GM18526 (cell line): ENCODE measurements around the gene ART5.

ENCODE experiments used
- POLR2A ChIP-seq: IDR thresholded peaks from 3 replicates; pipeline ENCODE4 v1.6.1; 2011; ENCODE audit not compliant: insufficient read length; ENCODE audit errors: extremely low read depth

The ART5 gene

GRCh38 chr11:3635641-3636375 is 6.0 kb downstream of the ART5 start:
- no peak for TF ChIP-seq POLR2A

- no peak for TF ChIP-seq POLR2A
These were observed 9.6 kb downstream of the ART5 start for GRCh38 chr11:3632070-3632660.

- TF ChIP-seq POLR2A, result no peak
These were observed 10.5 kb downstream of the ART5 start for GRCh38 chr11:3631331-3631730.

- TF ChIP-seq POLR2A, result no peak
These were observed 14.5 kb downstream of the ART5 start for GRCh38 chr11:3627291-3627690.

GRCh38 chr11:3626250-3626960 is 15.4 kb downstream of the ART5 start:
- no peak for TF ChIP-seq POLR2A

GRCh38 chr11:3623767-3624458 is 17.9 kb downstream of the ART5 start:
- no peak for TF ChIP-seq POLR2A

- TF ChIP-seq POLR2A, result no peak
These were observed 18.7 kb downstream of the ART5 start for GRCh38 chr11:3623121-3623520.

- TF ChIP-seq POLR2A, result no peak
These were observed 19.3 kb downstream of the ART5 start for GRCh38 chr11:3622521-3622920.

- TF ChIP-seq POLR2A, result no peak
These were observed 23.8 kb downstream of the ART5 start for GRCh38 chr11:3617990-3618389.

- no peak for TF ChIP-seq POLR2A
These were observed 24.9 kb downstream of the ART5 start for GRCh38 chr11:3616721-3617460.

GRCh38 chr11:3615998-3616397 is 25.8 kb downstream of the ART5 start:
- TF ChIP-seq POLR2A, result no peak

- TF ChIP-seq POLR2A, result no peak
These were observed 27.0 kb downstream of the ART5 start for GRCh38 chr11:3614742-3615171.

GRCh38 chr11:3613998-3614741 is 27.6 kb downstream of the ART5 start:
- no peak for TF ChIP-seq POLR2A

GRCh38 chr11:3611976-3612678 is 29.7 kb downstream of the ART5 start:
- TF ChIP-seq POLR2A, result no peak
